ENCODE data around the gene RANGRF. TPM values are rescaled to one million over a fixed set of nuclear protein-coding genes. Genes with fewer than 3 reads are reported as not detected.
A peak's percentile ranks its signal among the peaks of the same experiment; 100 is the strongest.

Gene RANGRF
- total and polyA plus RNA-seq, 9 of the 15 experiments (the other 6 are each of a cell fraction or from before 2014, with no cell fraction given): 7.6 to 60.0 (median 16.0) TPM

- TF ChIP-seq NCOA2 (IDR thresholded peaks at IDR 0.05; ENCODE audit: partially characterized antibody in 2 of 2): no peak
- TF ChIP-seq MCM7 (IDR thresholded peaks at IDR 0.05): no peak
- no peak for TF ChIP-seq TAF7 (tag; IDR thresholded peaks at IDR 0.05)
- no peak for TF ChIP-seq RUNX1 (IDR thresholded peaks at IDR 0.05; ENCODE audit: low read depth)
- no peak for TF ChIP-seq SNRNP70 (optimal IDR thresholded peaks at IDR 0.05; ENCODE audit: low read depth, low read length)
- TF ChIP-seq ZNF277 (CRISPR knock-in tag; IDR thresholded peaks at IDR 0.05; ENCODE audit: borderline replicate concordance): no peak
- no peak for TF ChIP-seq MYBL2 (IDR thresholded peaks at IDR 0.05; ENCODE audit: low read depth)
- no peak for TF ChIP-seq MYBL2 (CRISPR knock-in tag; IDR thresholded peaks at IDR 0.05; ENCODE audit: borderline replicate concordance)
- TF ChIP-seq ZNF146 (CRISPR knock-in tag; IDR thresholded peaks at IDR 0.05; ENCODE audit: unreplicated experiment): no peak
- TF ChIP-seq RB1 (IDR thresholded peaks at IDR 0.05; ENCODE audit: low read depth): 0 out of 2 replicates have a peak, but pooled peaks have one; percentile 52
- TF ChIP-seq ZBTB17 (CRISPR knock-in tag; IDR thresholded peaks at IDR 0.05): no peak
- TF ChIP-seq PHB2 (IDR thresholded peaks at IDR 0.05; ENCODE audit: low read depth): no peak
- peak; percentile 53 for TF ChIP-seq TAF9B (IDR thresholded peaks at IDR 0.05; ENCODE audit: partially characterized antibody)
- TF ChIP-seq NCOA6 (IDR thresholded peaks at IDR 0.05): no peak
- no peak for TF ChIP-seq HOMEZ (CRISPR knock-in tag; IDR thresholded peaks at IDR 0.05)
- TF ChIP-seq PHF8 (IDR thresholded peaks at IDR 0.05; ENCODE audit: borderline replicate concordance, low read length): peak; percentile 71; the same call in 1 of the 2 replicates
- no peak for TF ChIP-seq NR2C1 (IDR thresholded peaks at IDR 0.05)
- no peak for TF ChIP-seq NR2C1 (tag; IDR thresholded peaks at IDR 0.05)
- no peak for TF ChIP-seq GTF2B (IDR thresholded peaks at IDR 0.05; ENCODE audit: extremely low read depth, insufficient read length)
- TF ChIP-seq KLF6 (CRISPR knock-in tag; IDR thresholded peaks at IDR 0.05; ENCODE audit: borderline replicate concordance): no peak
- TF ChIP-seq ZNF232 (CRISPR knock-in tag; IDR thresholded peaks at IDR 0.05): no peak
- no peak for TF ChIP-seq ARID3A (IDR thresholded peaks at IDR 0.05; ENCODE audit: borderline replicate concordance, low read depth, low read length)
- TF ChIP-seq ETS2 (tag; IDR thresholded peaks at IDR 0.05; ENCODE audit: borderline replicate concordance, poor library complexity, severe bottlenecking): no peak
These were observed 39.5 kb upstream of the RANGRF start, which contains the start of gene PFAS (continued) for GRCh38 chr17:8248751-8249607.

Measured in K562 (cell line).